GM21390 (cell line): Measurements from ENCODE around the gene HAPLN1.
A peak's percentile ranks its signal among the peaks of the same experiment; 100 is the strongest.

Experiments used
- ATAC-seq: cut with Tn5 transposase; IDR thresholded peaks from one replicate; pipeline ENCODE4 v1.9.1; 2021; ENCODE audit not compliant: unreplicated experiment

HAPLN1 gene

GRCh38 chr5:83645936-83646335 lies 74.7 kb downstream of the HAPLN1 start:
- no peak for ATAC-seq

GRCh38 chr5:83644301-83644700 lies 76.4 kb downstream of the HAPLN1 start:
- ATAC-seq = no peak

GRCh38 chr5:83641946-83642345 lies 78.7 kb downstream of the HAPLN1 start:
- no peak for ATAC-seq

- ATAC-seq = no peak
Observed at GRCh38 chr5:83639911-83640310, 80.7 kb downstream of the HAPLN1 start.

- no peak for ATAC-seq
Observed at GRCh38 chr5:83636156-83636555, 84.5 kb downstream of the HAPLN1 start.

- ATAC-seq = no peak
Observed at GRCh38 chr5:83633285-83633684, 87.4 kb downstream of the HAPLN1 start.

- ATAC-seq = no peak
Observed at GRCh38 chr5:83632874-83633273, 87.8 kb downstream of the HAPLN1 start.

- no peak for ATAC-seq
Observed at GRCh38 chr5:83628360-83628759, 92.3 kb downstream of the HAPLN1 start.

- no peak for ATAC-seq
Observed at GRCh38 chr5:83614841-83615240, 105.8 kb downstream of the HAPLN1 start.

- ATAC-seq = peak; percentile 70
Observed at GRCh38 chr5:83608122-83608521, 112.5 kb downstream of the HAPLN1 start.

GRCh38 chr5:83595217-83595616 lies 125.4 kb downstream of the HAPLN1 start:
- no peak for ATAC-seq

GRCh38 chr5:83590966-83591365 lies 129.7 kb downstream of the HAPLN1 start:
- no peak for ATAC-seq

- no peak for ATAC-seq
Observed at GRCh38 chr5:83589786-83590185, 130.9 kb downstream of the HAPLN1 start.
